Measurements from ENCODE around the gene PUS7.
"Not testable (repeated sequence)": the region's sequence is repeated elsewhere in the genome, so short reads cannot be mapped to it uniquely, and the experiment has no call there.

Gene PUS7

DNA sequence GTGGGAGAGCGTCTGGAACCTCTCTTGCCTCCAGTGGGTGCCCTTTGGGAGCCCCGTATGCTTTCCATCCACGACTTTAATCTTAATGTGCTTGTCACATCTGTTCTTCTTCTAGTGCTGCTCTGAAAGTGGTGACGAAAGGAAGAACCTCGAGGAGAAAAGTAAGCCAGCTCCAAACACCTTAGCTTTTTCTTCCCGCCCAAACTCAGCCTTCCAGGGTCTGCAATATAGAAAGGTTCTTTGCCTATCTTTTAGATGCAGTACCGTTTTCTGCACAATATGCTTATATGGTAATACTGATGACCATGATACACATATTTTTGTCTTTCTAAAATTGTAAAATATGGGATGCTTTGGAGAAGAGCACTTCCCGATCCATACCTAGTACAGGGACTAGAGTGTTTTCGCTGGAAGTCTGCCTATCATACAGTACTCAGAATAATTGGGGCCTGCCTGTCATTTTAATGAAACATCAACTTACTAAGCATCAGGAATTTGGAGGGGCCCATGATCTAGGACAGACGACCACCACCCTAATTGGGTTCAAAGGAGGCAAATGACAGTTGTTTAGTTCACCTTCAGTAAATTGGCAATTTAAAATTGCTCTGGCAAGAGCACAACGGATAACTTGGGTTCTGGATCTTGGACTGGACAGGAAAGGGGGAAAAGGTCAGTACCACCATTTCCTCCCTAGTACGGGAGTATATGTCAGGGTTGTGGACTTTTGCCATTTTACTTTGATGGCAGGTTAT is 10.8 kb upstream of the PUS7 start:
- DNase-seq, result no peak
- Histone ChIP-seq H3K36me3 (peaks cover 12% of the 10 kb centered on the region), H3K4me3 (ENCODE audit: low read depth, low read length) (peak overlapping the region; percentile 97), H3K9me3 (no peaks in the 10 kb centered on the region), H3K27me3 (no peaks in the 10 kb centered on the region), H3K4me1 (no peaks in the 10 kb centered on the region)
- TF ChIP-seq, protein P1, sequence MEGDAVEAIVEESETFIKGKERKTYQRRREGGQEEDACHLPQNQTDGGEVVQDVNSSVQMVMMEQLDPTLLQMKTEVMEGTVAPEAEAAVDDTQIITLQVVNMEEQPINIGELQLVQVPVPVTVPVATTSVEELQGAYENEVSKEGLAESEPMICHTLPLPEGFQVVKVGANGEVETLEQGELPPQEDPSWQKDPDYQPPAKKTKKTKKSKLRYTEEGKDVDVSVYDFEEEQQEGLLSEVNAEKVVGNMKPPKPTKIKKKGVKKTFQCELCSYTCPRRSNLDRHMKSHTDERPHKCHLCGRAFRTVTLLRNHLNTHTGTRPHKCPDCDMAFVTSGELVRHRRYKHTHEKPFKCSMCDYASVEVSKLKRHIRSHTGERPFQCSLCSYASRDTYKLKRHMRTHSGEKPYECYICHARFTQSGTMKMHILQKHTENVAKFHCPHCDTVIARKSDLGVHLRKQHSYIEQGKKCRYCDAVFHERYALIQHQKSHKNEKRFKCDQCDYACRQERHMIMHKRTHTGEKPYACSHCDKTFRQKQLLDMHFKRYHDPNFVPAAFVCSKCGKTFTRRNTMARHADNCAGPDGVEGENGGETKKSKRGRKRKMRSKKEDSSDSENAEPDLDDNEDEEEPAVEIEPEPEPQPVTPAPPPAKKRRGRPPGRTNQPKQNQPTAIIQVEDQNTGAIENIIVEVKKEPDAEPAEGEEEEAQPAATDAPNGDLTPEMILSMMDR (IDR thresholded peaks at IDR 0.05; ENCODE audit: low read depth, low read length), result no peak

DNA sequence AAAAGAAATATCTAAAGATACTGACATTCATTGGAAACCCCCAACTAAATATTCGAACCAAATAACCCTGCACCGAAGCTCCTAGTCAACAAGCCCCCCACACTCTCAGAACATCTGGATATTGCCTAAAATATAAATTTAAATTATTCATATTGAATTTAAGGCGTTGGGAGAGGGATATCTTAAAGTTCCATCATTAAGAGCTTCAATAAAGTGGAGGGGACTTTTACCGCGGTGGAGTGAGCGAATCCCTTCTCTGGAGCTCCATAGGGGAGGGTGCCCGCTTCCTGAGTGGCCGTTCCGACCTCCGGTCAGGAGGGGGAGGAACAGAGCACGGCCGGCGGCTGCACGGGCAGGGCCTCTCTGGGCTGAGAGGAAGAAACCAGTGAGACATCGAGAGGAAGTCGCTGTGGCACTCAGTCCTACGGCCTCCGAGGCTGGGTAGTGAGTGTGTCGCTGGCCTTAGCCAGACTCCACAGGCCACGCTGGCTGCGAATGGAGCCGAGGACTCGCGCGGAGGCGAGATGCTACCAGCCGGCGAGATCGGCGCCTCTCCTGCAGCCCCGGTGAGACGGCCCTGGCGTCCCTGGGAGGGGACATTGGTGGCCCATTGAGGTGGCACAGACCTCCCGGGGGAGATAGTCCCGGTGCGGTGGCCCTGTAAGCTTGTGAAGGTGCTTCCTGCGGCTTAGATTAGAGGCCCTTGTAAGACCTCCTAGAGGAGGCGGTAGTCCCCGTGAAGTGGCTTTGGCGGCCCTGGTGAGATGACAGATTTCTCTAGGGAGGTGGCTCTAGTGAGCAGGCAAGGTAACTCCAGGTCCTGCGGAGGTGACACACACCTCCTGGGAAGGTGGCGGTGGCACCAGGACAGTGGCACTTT is 10.0 kb upstream of the PUS7 start, which contains the start of gene RINT1:
RINT1 (plus strand) TSS at position 410 of the 880 bp plus-strand sequence; CDS start at position 525, 115 bp downstream.
- no peaks in the 10 kb centered on the region for H3K4me1 ChIP-seq
- H3K27me3 ChIP-seq, result no peaks in the 10 kb centered on the region

DNA sequence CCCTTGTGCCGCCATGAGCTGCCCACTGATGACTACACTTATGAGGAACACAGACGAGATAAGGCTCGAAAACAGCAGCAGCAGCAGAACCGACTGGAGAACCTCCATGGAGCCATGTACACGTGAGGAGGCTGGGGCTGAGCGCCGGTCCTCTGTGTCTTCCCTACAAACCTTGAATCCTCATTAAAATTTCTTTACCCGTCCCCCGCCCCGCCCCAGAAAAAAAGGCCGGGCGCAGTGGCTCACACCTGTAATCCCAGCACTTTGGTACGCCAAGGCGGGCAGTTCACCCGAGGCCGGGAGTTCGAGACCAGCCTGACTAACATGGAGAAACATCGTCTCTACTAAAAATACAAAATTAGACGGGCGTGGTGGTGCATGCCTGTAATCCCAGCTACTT is 8.5 kb upstream of the PUS7 start:
- H3K4me3 ChIP-seq (ENCODE audit: low read depth, low read length), result no peak overlapping the region
- no peak for DNase-seq
- TF ChIP-seq, protein P1 (IDR thresholded peaks at IDR 0.05; ENCODE audit: low read depth, low read length), result no peak
- peaks cover 4% of the 10 kb centered on the region; the same call in 1 of the 2 replicates for H3K36me3 ChIP-seq
- no peaks in the 10 kb centered on the region for H3K4me1 ChIP-seq
- no peaks in the 10 kb centered on the region for H3K9me3 ChIP-seq
- no peaks in the 10 kb centered on the region for H3K27me3 ChIP-seq

More for the DNA sequence above, 10.0 kb upstream of the PUS7 start, which contains the start of gene RINT1:
- Histone ChIP-seq H3K36me3 (peaks cover 4% of the 10 kb centered on the region; the same call in 1 of the 2 replicates), H3K4me3 (ENCODE audit: low read depth, low read length) (peak within 1 kb of the TSS; percentile 97), H3K9me3 (no peaks in the 10 kb centered on the region)
- TF ChIP-seq, protein P1 (IDR thresholded peaks at IDR 0.05; ENCODE audit: low read depth, low read length), result peak; percentile 77
- peak; percentile 94 for DNase-seq

DNA sequence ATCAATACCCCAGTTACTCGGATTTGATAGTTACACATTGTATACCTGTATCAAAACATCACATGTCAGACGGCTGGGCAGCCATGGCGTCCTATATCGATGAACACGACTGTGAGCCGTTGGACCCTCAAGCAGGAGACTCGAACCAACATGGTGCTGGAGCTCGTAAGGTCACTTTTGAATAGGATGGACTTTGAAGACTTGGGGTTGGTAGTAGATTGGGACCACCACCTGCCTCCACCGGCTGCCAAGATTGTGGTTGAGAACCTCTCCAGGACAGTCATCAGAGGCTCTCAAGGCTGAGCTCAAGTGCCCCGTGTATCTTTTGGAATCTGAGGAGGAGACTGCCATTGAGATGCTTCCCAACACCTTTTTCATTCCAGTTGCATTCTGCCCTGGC is 8.1 kb upstream of the PUS7 start:
- H3K4me3 ChIP-seq (ENCODE audit: low read depth, low read length), result no peak overlapping the region

DNA sequence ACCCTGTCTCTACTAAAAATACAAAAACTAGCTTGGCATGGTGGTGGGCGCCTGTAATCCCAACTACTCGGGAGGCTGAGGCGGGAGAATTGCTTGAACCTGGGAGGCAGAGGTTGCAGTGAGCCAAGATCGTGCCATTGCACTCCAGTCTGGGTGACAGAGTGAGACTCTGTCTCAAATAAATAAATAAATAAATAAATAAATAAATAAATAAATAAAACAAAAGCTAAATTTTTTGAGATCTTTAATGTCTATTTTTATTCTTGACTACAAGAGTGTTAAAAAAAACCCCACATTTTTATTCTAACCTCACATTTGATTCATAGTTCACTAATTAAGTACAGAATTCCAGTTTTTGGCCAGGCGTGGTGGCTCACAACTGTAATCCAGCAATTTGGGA is 5.7 kb upstream of the PUS7 start:
- H3K27me3 ChIP-seq; H3K9me3 ChIP-seq; DNase-seq; H3K36me3 ChIP-seq; H3K4me1 ChIP-seq; H3K4me3 ChIP-seq (ENCODE audit: low read depth, low read length): not testable (repeated sequence)

More for the DNA sequence above, 8.1 kb upstream of the PUS7 start:
- DNase-seq, result no peak
- Histone ChIP-seq H3K4me1 (no peaks in the 10 kb centered on the region), H3K9me3 (no peaks in the 10 kb centered on the region), H3K36me3 (peaks cover 4% of the 10 kb centered on the region; the same call in 1 of the 2 replicates), H3K27me3 (no peaks in the 10 kb centered on the region)
- TF ChIP-seq, protein P1 (IDR thresholded peaks at IDR 0.05; ENCODE audit: low read depth, low read length), result no peak

DNA sequence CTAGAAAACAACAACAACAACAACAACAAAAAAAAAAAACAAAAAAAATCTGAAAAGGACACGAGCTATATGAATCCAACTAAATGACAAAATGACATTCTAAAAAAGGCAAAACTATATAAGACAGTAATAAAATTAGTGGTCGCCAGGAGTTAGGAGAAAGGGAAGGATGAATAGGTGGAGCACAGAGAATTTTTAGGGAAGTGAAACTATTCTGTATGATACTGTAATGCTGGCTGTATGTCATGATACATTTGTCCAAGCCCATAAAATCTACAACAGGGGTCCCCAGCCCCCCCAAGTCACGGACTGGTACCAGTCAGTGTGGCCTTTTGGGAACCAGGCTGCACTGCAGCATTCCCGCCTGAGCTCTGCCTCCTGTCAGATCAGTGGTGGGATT is 2.8 kb upstream of the PUS7 start:
- Histone ChIP-seq H3K4me1 (no peaks in the 10 kb centered on the region; the same call in 1 of the 2 replicates), H3K9me3 (no peaks in the 10 kb centered on the region), H3K27me3 (no peaks in the 10 kb centered on the region), H3K4me3 (ENCODE audit: low read depth, low read length) (no peak overlapping the region), H3K36me3 (peaks cover 8% of the 10 kb centered on the region)
- TF ChIP-seq, protein P1 (IDR thresholded peaks at IDR 0.05; ENCODE audit: low read depth, low read length), result no peak
- DNase-seq, result no peak

DNA sequence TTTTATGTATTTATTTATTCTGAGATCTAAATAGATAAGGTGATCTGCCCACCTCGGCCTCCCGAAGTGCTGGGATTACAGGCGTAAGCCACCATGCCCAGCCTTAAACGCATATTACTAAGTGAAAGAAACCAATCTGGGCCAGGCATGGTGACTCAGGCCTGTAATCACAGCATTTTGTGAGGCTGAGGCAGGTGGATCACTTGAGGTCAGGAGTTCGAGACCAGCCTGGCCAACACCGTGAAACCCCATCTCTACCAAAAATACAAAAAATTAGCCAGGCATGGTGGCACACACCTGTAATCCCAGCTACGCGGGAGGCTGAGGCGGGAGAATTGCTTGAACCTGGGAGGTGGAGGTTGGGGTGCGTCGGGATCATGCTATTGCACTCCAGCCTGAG is 2.4 kb upstream of the PUS7 start:
- H3K36me3 ChIP-seq, result peaks cover 12% of the 10 kb centered on the region
- not testable (repeated sequence) for H3K4me1 ChIP-seq; DNase-seq; H3K9me3 ChIP-seq; H3K27me3 ChIP-seq; H3K4me3 ChIP-seq (ENCODE audit: low read depth, low read length)
